Liver (tissue), 3 donors: ENCODE data around the gene TMEM233.

Source experiments
- EGR1 ChIP-seq, 2 donors: IDR thresholded peaks; 2 replicates each; pipeline ENCODE4 v1.6.1; 2016 to 2018; ENCODE audit warnings: antibody characterized with exemption in 2 of 2, low read depth in 2 of 2
- FOXA1 ChIP-seq: IDR thresholded peaks from 2 replicates; pipeline ENCODE4 v1.6.1; 2016; ENCODE audit warnings: antibody characterized with exemption
- JUND ChIP-seq, 2 donors: IDR thresholded peaks; 2 replicates each; pipeline ENCODE4 v1.6.1; 2016; ENCODE audit warnings: antibody characterized with exemption in 2 of 2
- NR2F2 ChIP-seq: IDR thresholded peaks from 2 replicates; pipeline ENCODE4 v1.6.1; 2016; ENCODE audit warnings: antibody characterized with exemption
- RAD21 ChIP-seq, 2 donors: IDR thresholded peaks; 2 replicates each; pipeline ENCODE4 v1.6.1; 2016; ENCODE audit warnings: antibody characterized with exemption in 2 of 2, mild to moderate bottlenecking in 2 of 2
- SP1 ChIP-seq: IDR thresholded peaks from 2 replicates; pipeline ENCODE4 v1.6.1; 2018; ENCODE audit warnings: antibody characterized with exemption, mild to moderate bottlenecking
- TF ChIP-seq, protein P1 (sequence below): fragments of 150-350 bp; IDR thresholded peaks from 2 replicates; pipeline ENCODE4 v1.5.1; 2017; ENCODE audit warnings: improper control_type of control experiment, low read depth, low read length; ENCODE audit not compliant: missing input control
- TF ChIP-seq, protein P2 (sequence below): IDR thresholded peaks from 2 replicates; pipeline ENCODE4 v1.6.1; 2016; ENCODE audit warnings: antibody characterized with exemption, mild to moderate bottlenecking
- TF ChIP-seq, protein P3 (sequence below): IDR thresholded peaks from 2 replicates; pipeline ENCODE4 v1.6.1; 2016; ENCODE audit warnings: antibody characterized with exemption
- TF ChIP-seq, protein P4 (sequence below): IDR thresholded peaks from 2 replicates; pipeline ENCODE4 v1.6.1; 2016; ENCODE audit warnings: antibody characterized with exemption
- donor health status: healthy.
- donor health status: healthy.

DNA sequence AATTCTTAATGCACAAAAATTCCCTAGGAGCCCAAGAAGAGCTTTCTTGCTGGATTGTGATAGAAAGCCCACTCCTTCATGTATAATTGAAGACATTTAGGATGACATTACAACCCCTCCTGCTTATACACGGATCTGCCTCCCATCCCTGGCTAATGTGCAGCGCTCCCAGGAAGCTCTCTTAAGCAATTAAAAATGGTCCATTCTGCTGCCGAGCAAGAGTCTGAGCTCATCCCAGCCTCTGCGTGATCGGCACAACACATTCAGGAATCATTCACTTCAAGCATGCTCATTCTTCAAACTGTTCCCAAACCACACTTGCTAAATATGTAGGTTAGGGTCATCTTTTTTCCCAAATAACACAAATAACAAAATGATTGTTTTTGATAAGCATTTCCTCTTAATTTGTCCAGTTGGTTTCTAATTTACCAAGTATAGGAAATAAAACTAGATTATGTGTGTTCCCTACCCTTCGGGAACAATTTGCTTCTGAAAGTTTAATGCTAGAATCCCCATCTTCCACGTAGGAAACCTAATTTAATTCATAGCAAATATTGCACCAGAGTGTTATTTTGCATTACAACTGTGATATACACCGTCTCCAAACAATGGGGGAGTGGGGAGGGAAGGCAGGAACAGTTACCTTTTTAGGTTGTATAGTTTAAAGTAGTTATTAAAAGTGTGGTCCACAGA is 17.3 kb upstream of the TMEM233 start:
- TF ChIP-seq, protein P1, sequence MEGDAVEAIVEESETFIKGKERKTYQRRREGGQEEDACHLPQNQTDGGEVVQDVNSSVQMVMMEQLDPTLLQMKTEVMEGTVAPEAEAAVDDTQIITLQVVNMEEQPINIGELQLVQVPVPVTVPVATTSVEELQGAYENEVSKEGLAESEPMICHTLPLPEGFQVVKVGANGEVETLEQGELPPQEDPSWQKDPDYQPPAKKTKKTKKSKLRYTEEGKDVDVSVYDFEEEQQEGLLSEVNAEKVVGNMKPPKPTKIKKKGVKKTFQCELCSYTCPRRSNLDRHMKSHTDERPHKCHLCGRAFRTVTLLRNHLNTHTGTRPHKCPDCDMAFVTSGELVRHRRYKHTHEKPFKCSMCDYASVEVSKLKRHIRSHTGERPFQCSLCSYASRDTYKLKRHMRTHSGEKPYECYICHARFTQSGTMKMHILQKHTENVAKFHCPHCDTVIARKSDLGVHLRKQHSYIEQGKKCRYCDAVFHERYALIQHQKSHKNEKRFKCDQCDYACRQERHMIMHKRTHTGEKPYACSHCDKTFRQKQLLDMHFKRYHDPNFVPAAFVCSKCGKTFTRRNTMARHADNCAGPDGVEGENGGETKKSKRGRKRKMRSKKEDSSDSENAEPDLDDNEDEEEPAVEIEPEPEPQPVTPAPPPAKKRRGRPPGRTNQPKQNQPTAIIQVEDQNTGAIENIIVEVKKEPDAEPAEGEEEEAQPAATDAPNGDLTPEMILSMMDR: no peak
- TF ChIP-seq, protein P2, sequence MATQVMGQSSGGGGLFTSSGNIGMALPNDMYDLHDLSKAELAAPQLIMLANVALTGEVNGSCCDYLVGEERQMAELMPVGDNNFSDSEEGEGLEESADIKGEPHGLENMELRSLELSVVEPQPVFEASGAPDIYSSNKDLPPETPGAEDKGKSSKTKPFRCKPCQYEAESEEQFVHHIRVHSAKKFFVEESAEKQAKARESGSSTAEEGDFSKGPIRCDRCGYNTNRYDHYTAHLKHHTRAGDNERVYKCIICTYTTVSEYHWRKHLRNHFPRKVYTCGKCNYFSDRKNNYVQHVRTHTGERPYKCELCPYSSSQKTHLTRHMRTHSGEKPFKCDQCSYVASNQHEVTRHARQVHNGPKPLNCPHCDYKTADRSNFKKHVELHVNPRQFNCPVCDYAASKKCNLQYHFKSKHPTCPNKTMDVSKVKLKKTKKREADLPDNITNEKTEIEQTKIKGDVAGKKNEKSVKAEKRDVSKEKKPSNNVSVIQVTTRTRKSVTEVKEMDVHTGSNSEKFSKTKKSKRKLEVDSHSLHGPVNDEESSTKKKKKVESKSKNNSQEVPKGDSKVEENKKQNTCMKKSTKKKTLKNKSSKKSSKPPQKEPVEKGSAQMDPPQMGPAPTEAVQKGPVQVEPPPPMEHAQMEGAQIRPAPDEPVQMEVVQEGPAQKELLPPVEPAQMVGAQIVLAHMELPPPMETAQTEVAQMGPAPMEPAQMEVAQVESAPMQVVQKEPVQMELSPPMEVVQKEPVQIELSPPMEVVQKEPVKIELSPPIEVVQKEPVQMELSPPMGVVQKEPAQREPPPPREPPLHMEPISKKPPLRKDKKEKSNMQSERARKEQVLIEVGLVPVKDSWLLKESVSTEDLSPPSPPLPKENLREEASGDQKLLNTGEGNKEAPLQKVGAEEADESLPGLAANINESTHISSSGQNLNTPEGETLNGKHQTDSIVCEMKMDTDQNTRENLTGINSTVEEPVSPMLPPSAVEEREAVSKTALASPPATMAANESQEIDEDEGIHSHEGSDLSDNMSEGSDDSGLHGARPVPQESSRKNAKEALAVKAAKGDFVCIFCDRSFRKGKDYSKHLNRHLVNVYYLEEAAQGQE: no peak
- TF ChIP-seq JUND (IDR thresholded peaks at IDR 0.05): no peak
- no peak for TF ChIP-seq FOXA1
- no peak for TF ChIP-seq SP1
- no peak for TF ChIP-seq RAD21 (IDR thresholded peaks at IDR 0.05)
- TF ChIP-seq, protein P3, sequence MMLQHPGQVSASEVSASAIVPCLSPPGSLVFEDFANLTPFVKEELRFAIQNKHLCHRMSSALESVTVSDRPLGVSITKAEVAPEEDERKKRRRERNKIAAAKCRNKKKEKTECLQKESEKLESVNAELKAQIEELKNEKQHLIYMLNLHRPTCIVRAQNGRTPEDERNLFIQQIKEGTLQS: no peak
- no peak for TF ChIP-seq EGR1 (IDR thresholded peaks at IDR 0.05; ENCODE audit: low read depth in 2 of 2)
- TF ChIP-seq, protein P4, sequence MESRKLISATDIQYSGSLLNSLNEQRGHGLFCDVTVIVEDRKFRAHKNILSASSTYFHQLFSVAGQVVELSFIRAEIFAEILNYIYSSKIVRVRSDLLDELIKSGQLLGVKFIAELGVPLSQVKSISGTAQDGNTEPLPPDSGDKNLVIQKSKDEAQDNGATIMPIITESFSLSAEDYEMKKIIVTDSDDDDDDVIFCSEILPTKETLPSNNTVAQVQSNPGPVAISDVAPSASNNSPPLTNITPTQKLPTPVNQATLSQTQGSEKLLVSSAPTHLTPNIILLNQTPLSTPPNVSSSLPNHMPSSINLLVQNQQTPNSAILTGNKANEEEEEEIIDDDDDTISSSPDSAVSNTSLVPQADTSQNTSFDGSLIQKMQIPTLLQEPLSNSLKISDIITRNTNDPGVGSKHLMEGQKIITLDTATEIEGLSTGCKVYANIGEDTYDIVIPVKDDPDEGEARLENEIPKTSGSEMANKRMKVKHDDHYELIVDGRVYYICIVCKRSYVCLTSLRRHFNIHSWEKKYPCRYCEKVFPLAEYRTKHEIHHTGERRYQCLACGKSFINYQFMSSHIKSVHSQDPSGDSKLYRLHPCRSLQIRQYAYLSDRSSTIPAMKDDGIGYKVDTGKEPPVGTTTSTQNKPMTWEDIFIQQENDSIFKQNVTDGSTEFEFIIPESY: no peak
- no peak for TF ChIP-seq NR2F2
